Measurements from ENCODE around the gene TCF4.

DNA sequence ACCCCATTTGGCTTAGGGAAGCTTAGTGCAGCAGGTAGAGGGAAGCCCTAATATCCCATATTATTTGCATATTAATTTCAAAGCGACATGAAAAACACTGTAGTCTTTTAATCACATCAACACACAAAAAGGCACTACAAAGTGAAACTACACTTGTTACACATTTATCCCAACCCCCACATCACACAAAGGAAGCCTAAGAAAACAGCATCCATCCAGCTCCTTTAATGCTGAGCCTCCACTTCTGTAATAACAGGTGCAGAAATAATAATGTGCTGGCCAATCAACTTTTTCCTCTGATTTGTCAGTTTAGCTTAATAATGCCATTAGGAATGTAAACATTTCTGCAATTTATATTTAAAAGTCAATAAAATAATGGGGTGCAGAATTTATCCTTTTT is 274.0 kb downstream of the TCF4 start:
- TF ChIP-seq BACH2 (CRISPR knock-in tag; IDR thresholded peaks at IDR 0.05; ENCODE audit: borderline replicate concordance), result no peak
- no peak for TF ChIP-seq ARNTL (CRISPR knock-in tag; IDR thresholded peaks at IDR 0.05; ENCODE audit: borderline replicate concordance, low read depth)
- no peak for TF ChIP-seq ESRRG (CRISPR knock-in tag; IDR thresholded peaks at IDR 0.05)
- no peak for TF ChIP-seq ZFP3 (CRISPR knock-in tag; IDR thresholded peaks at IDR 0.05)

Data from SK-N-SH treated with all-trans-retinoic acid at 6 μM for 48 hours (cell line).